Caki2 (cell line): ENCODE data around the gene KIAA2012. TPM values are rescaled to one million over a fixed set of nuclear protein-coding genes. Genes with fewer than 3 reads are reported as not detected.

Source experiments
- DNase-seq: peaks from one replicate; pipeline ENCODE4 v3.0.0-alpha.2; 2015; ENCODE audit warnings: low read depth
- in situ Hi-C: cut with HindIII; loops from 2 replicates; pipeline ENCODE4 v1.10.0; 2016; ENCODE audit warnings: low sequenced_read_pairs, low pct_unique_long_range_greater_than_20kb, mixed read lengths
- total RNA-seq: library from RNA; depleted of rRNA; stranded (reverse); fragments of >200 nt; shearing (Covaris generic); gene quantifications from 2 replicates; pipeline ENCODE4 v1.2.3, GENCODE V29; 2014; ENCODE audit warnings: low replicate concordance

KIAA2012 gene
- total RNA-seq, 1 experiment from 2014 or later = not detected

- no peak for DNase-seq
- in situ Hi-C loops = no loop called here
Measured at GRCh38 chr2:202039278-202040078, 33.6 kb upstream of the KIAA2012 start.

DNA sequence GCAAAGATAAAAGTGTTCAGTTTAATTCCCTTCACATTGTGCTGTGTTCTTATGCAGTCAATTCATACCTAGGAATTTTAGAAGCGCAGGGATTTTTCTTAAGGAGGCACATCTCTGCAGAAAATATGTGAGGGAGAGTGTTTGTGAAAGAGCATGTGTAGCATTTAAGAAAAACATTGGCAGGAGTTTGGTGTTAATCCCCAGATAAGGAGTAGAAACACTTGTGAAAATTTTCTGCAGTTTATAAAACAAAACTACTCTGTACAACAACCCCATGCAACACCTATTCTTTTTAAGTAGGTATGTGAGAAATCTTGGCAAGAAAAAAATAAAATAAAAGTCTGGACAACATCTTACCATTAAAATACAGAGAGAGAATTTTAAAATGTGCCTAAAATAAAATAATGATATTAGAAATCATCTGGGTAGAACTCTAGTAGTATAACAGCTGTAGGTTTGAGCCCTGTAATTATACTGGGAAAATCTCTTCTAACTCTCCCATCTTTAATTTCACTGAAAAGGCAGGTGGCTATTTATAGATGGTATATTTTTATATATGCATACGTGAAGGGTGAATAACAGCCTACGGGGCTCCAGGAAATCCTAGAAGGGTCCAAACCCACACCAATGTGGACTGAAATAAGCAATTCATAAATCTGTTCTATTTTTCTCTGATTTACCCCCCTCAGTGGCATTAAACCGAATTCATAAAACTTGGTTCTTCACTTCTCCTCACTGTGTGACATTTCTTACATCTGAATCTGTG lies 32.8 kb upstream of the KIAA2012 start:
- in situ Hi-C loops = no loop called here

GRCh38 chr2:202042444-202042843 lies 30.6 kb upstream of the KIAA2012 start:
- in situ Hi-C loops = no loop called here
- DNase-seq = no peak

More for the DNA sequence above, 32.8 kb upstream of the KIAA2012 start:
- DNase-seq = no peak

- in situ Hi-C loops = no loop called here
- DNase-seq = no peak
Measured at GRCh38 chr2:202043475-202043874, 29.6 kb upstream of the KIAA2012 start.

GRCh38 chr2:202044777-202045176 lies 28.3 kb upstream of the KIAA2012 start:
- in situ Hi-C loops = no loop called here
- no peak for DNase-seq

DNA sequence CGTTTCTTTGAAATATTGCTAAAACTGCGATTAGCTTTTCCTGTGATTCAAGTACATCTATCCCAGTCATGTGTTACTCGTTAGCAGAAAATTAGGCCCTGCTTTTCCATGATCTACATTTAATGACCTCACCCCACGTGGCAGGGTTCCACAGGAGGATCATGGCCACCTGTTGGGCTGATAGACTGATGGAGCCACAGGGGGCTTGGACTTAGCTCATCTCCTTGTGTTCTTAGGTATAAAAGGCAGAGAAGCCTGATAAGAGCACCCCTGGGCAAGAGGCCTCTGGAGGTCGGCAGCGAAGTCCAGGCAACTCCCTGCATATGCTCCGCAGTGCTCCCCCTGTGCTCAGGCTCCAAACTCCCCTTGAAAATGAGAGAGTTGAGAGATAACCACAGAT lies 26.5 kb upstream of the KIAA2012 start:
- no peak for DNase-seq
- in situ Hi-C loops = no loop called here

GRCh38 chr2:202049092-202049728 lies 23.8 kb upstream of the KIAA2012 start:
- DNase-seq = no peak
- in situ Hi-C loops = no loop called here

DNA sequence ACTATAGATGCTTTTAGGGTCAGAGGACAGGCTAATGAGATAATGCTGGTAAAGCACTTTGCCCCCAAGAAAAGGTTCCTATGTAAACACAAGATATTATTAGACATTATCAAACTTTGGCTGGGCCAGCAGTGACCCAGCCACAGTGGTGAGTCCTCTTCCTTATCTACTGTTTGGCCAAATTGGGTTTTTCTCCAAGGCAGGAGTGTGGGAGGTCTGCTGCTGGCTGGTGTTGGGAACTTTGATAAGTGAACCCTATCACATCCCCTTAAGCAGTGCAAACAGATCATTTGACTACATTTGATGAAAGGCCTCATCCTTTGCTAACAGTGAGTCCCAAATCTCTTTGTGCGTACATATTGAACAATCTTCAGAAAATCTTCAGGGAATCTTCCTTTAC lies 23.2 kb upstream of the KIAA2012 start:
- in situ Hi-C loops = no loop called here
- no peak for DNase-seq

DNA sequence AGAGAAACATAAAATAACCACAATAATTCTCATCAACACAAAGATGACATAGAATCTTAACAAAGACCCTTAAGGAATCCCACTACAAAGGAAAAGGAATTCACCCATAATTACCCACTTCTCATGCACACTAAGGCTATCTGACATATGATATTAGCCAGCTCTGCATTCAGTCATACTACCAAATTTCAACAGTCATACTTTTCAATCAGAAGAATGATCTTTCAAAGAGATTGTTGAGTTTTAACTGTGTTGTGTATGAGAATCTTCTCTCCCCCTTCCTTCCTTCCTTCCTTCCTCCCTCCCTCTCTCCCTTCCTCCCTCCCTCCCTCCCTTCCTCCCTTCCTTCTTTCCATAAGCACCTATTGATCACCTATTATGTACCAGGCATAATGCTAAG lies 22.4 kb upstream of the KIAA2012 start:
- in situ Hi-C loops = no loop called here
- DNase-seq = no peak

- DNase-seq = no peak
Measured at GRCh38 chr2:202051499-202052161, 21.4 kb upstream of the KIAA2012 start.

DNA sequence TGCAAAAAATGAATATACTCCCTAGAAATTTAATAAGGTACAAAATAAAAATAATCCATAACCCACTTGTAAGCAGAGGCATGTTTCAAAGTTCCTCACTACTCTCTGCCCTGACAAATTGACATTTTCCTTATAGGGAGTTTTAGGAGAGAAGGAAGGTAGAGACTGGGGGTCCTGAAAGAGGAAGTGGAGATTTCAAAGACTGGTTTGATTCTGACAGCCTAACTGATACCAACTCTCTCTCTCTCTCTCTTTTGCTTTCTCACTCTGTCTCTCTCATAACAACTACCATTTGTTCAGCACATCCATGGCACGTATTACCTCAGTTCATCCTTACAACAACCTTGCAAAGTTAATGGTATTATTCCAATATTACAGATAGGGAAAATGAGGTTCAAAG lies 20.8 kb upstream of the KIAA2012 start:
- in situ Hi-C loops = no loop called here
- no peak for DNase-seq

More at GRCh38 chr2:202051499-202052161, 21.4 kb upstream of the KIAA2012 start:
- in situ Hi-C loops = no loop called here

GRCh38 chr2:202054679-202055078 lies 18.4 kb upstream of the KIAA2012 start:
- no peak for DNase-seq
- in situ Hi-C loops = no loop called here

GRCh38 chr2:202056611-202057010 lies 16.4 kb upstream of the KIAA2012 start:
- no peak for DNase-seq
- in situ Hi-C loops = no loop called here

- in situ Hi-C loops = no loop called here
- DNase-seq = no peak
Measured at GRCh38 chr2:202060218-202060617, 12.8 kb upstream of the KIAA2012 start.

DNA sequence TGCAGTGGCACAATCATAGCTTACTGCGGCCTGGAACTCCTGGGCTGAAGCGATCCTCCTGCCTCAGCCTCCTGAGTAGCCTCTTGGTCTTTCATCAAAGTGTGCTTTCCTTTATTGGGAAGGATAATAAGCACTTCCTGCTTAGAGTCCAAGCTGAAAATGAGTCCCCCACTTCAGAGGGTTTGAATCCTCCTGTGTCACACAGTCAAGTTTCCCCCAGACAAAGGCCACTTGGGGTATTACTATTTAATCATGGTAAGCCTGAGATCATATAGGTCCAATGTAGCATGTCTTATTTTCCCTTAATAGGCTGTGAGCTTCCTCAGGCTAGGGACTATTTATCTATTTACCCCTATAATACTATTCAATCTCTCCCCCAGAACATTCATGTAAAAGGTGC lies 11.4 kb upstream of the KIAA2012 start:
- no peak for DNase-seq
- in situ Hi-C loops = no loop called here

DNA sequence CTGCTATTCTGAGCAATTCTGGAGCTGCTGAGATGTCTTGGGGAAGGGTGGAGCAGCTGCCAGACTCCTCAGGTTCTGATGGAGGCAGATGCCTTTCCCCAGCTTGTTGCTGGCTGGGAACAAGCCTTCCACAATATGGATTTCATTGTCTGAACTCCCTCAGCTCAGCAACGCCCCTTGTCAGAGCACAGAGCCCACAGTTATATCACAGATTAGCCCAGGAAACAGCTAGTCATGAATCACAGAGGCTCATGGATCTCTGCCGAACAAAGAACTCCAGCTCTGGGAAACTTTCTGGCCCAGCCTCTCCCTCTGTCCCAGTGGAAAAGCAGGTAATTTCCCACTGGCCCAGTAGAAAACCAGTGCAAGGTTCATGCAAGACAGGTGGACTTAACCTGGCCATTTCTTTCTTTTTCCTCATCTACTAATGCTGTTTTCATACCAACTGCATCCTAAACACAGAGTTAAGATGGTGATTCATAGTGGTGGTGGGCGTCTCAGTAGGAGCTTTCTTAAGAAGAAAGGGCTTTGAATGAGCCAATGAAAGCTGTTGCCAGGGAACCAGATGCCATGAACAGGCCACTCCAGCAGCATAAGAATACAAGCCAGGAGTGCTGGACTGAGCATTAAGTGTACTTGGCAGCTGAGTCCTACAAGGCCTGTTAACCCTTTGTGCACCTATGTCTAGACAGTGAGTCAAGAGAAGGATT lies 8.7 kb upstream of the KIAA2012 start:
- peak; percentile 20 for DNase-seq
- in situ Hi-C loops = no loop called here

DNA sequence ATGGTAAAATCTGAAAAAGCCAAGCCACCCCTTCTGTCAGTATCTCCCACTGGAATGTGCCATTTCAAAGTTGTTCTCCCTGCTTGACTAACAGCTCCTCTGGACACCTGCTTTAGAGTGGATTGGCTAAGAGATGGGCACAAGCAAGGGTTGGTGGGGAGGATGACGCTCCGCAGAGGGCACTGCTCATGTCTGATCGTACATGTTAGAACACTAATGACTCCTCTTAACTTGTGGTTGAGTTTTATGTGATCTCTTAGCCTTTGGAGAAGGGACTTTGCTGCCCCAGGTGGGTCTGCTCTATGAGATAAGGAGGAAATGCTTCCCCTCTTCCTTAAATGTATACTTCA lies 8.2 kb upstream of the KIAA2012 start:
- in situ Hi-C loops = no loop called here

DNA sequence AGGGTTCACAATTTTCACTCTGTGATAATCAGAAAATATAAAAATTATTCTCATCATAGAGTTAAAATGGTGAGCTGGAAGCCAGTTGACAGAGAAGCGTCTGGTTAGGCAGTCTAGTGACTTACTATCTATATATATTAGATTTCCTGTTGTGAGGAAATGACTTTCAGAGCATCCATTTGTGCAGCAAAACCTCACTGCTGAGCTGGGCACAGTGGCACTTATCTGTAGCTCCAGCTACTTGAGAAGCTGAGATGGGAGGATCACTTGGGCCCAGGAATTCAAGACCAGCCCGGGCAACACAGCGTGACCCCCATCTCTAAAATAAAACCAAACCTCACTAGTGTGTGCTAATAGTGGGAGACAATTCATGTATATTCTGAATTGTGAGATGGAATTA lies 7.2 kb upstream of the KIAA2012 start:
- in situ Hi-C loops = no loop called here

More for the DNA sequence above, 8.2 kb upstream of the KIAA2012 start:
- DNase-seq = no peak

More for the DNA sequence above, 7.2 kb upstream of the KIAA2012 start:
- DNase-seq = no peak
